Measurements from ENCODE around the gene ERC1.

DNA sequence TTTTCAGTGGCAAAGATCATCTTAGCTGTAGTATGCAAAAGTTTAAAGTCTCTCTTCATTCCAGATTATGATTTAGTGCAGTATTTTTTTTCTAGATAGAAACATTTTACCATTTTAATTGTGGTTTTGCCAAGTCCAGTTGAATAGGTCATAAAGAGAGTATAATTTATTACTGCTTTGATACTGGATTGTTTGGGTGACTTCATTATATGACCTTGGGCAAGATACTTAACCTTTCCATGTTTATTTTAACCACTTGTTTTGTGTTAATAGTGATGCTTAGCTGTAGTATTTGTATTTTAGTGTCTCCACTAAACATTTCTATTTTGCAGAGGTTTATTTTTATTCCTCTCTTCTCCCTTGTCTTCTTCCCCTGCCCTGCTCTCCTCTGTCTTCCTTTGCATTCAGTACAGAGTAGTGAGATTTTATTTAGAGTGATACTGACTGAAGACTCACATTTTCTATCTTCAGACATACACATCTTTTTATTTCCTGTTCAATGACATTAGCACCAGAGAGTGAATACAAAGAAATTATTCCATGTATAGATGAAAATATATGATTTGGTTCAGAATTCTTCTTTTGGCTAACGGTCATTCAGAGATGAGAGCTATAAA, 215.2 kb downstream of the ERC1 start:
- TF ChIP-seq, protein P1, sequence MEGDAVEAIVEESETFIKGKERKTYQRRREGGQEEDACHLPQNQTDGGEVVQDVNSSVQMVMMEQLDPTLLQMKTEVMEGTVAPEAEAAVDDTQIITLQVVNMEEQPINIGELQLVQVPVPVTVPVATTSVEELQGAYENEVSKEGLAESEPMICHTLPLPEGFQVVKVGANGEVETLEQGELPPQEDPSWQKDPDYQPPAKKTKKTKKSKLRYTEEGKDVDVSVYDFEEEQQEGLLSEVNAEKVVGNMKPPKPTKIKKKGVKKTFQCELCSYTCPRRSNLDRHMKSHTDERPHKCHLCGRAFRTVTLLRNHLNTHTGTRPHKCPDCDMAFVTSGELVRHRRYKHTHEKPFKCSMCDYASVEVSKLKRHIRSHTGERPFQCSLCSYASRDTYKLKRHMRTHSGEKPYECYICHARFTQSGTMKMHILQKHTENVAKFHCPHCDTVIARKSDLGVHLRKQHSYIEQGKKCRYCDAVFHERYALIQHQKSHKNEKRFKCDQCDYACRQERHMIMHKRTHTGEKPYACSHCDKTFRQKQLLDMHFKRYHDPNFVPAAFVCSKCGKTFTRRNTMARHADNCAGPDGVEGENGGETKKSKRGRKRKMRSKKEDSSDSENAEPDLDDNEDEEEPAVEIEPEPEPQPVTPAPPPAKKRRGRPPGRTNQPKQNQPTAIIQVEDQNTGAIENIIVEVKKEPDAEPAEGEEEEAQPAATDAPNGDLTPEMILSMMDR (conservative IDR thresholded peaks at IDR 0.05 in 1 of 2, IDR thresholded peaks at IDR 0.05 in 1 of 2; ENCODE audit: low read depth in 1 of 2, low read length in 2 of 2), result no peak
- no peak for TF ChIP-seq EZH2 (IDR thresholded peaks at IDR 0.05; ENCODE audit: low read length, missing control alignments)
